ENCODE data around the gene ZNF423.

ZNF423 gene

GRCh38 chr16:49605536-49606254, 250.2 kb downstream of the ZNF423 start:
- Histone ChIP-seq H3K36me3 (ENCODE audit: control insufficient read depth, insufficient read depth, low read length) (no peaks in the 10 kb centered on the region), H3K4me3 (ENCODE audit: insufficient read depth, low read depth, low read length) (no peak overlapping the region), H3K27me3 (ENCODE audit: control insufficient read depth, insufficient read depth, low read length, poor library complexity, severe bottlenecking) (no peaks in the 10 kb centered on the region), H3K9me3 (ENCODE audit: control insufficient read depth, low read length) (no peaks in the 10 kb centered on the region), H3K27ac (ENCODE audit: insufficient read depth, low read depth, low read length, poor library complexity, severe bottlenecking) (no peak overlapping the region), H3K4me1 (ENCODE audit: control insufficient read depth, insufficient read depth, low read length) (peaks cover 34% of the 10 kb centered on the region)
- WGBS, 2 experiments = 84 to 86% methylated on average over 14 of the region's 14 CpGs

GRCh38 chr16:49604602-49605001, 251.3 kb downstream of the ZNF423 start:
- no peaks in the 10 kb centered on the region for H3K27me3 ChIP-seq (ENCODE audit: control insufficient read depth, insufficient read depth, low read length, poor library complexity, severe bottlenecking)
- peaks cover 34% of the 10 kb centered on the region for H3K4me1 ChIP-seq (ENCODE audit: control insufficient read depth, insufficient read depth, low read length)
- no peaks in the 10 kb centered on the region for H3K36me3 ChIP-seq (ENCODE audit: control insufficient read depth, insufficient read depth, low read length)
- no peaks in the 10 kb centered on the region for H3K9me3 ChIP-seq (ENCODE audit: control insufficient read depth, low read length)
- WGBS, 2 experiments = 95 to 96% methylated on average over 4 of the region's 4 CpGs
- no peak overlapping the region for H3K4me3 ChIP-seq (ENCODE audit: insufficient read depth, low read depth, low read length)
- no peak overlapping the region for H3K27ac ChIP-seq (ENCODE audit: insufficient read depth, low read depth, low read length, poor library complexity, severe bottlenecking)

GRCh38 chr16:49603956-49604355, 252.0 kb downstream of the ZNF423 start:
- no peaks in the 10 kb centered on the region for H3K9me3 ChIP-seq (ENCODE audit: control insufficient read depth, low read length)
- H3K27ac ChIP-seq (ENCODE audit: insufficient read depth, low read depth, low read length, poor library complexity, severe bottlenecking) = no peak overlapping the region
- H3K27me3 ChIP-seq (ENCODE audit: control insufficient read depth, insufficient read depth, low read length, poor library complexity, severe bottlenecking) = no peaks in the 10 kb centered on the region
- H3K4me3 ChIP-seq (ENCODE audit: insufficient read depth, low read depth, low read length) = no peak overlapping the region
- 93 to 95% methylated on average over 9 of the region's 9 CpGs for WGBS, 2 experiments
- H3K36me3 ChIP-seq (ENCODE audit: control insufficient read depth, insufficient read depth, low read length) = no peaks in the 10 kb centered on the region
- H3K4me1 ChIP-seq (ENCODE audit: control insufficient read depth, insufficient read depth, low read length) = peaks cover 30% of the 10 kb centered on the region

- Histone ChIP-seq H3K27me3 (ENCODE audit: control insufficient read depth, insufficient read depth, low read length, poor library complexity, severe bottlenecking) (no peaks in the 10 kb centered on the region), H3K4me3 (ENCODE audit: insufficient read depth, low read depth, low read length) (no peak overlapping the region), H3K27ac (ENCODE audit: insufficient read depth, low read depth, low read length, poor library complexity, severe bottlenecking) (no peak overlapping the region), H3K4me1 (ENCODE audit: control insufficient read depth, insufficient read depth, low read length) (peaks cover 30% of the 10 kb centered on the region), H3K9me3 (ENCODE audit: control insufficient read depth, low read length) (no peaks in the 10 kb centered on the region), H3K36me3 (ENCODE audit: control insufficient read depth, insufficient read depth, low read length) (no peaks in the 10 kb centered on the region)
- 96 to 98% methylated on average over 9 of the region's 9 CpGs for WGBS, 2 experiments
Observed at GRCh38 chr16:49602976-49603310, 253.0 kb downstream of the ZNF423 start.

- Histone ChIP-seq H3K36me3 (ENCODE audit: control insufficient read depth, insufficient read depth, low read length) (no peaks in the 10 kb centered on the region), H3K27me3 (ENCODE audit: control insufficient read depth, insufficient read depth, low read length, poor library complexity, severe bottlenecking) (no peaks in the 10 kb centered on the region), H3K27ac (ENCODE audit: insufficient read depth, low read depth, low read length, poor library complexity, severe bottlenecking) (no peak overlapping the region), H3K4me1 (ENCODE audit: control insufficient read depth, insufficient read depth, low read length) (peaks cover 26% of the 10 kb centered on the region), H3K4me3 (ENCODE audit: insufficient read depth, low read depth, low read length) (no peak overlapping the region), H3K9me3 (ENCODE audit: control insufficient read depth, low read length) (no peaks in the 10 kb centered on the region)
- WGBS, 2 experiments = 84 to 86% methylated on average over 22 of the region's 22 CpGs
Observed at GRCh38 chr16:49602201-49602975, 253.5 kb downstream of the ZNF423 start.

- H3K4me1 ChIP-seq (ENCODE audit: control insufficient read depth, insufficient read depth, low read length) = peaks cover 32% of the 10 kb centered on the region
- no peaks in the 10 kb centered on the region for H3K9me3 ChIP-seq (ENCODE audit: control insufficient read depth, low read length)
- no peak overlapping the region for H3K4me3 ChIP-seq (ENCODE audit: insufficient read depth, low read depth, low read length)
- no peaks in the 10 kb centered on the region for H3K36me3 ChIP-seq (ENCODE audit: control insufficient read depth, insufficient read depth, low read length)
- no peaks in the 10 kb centered on the region for H3K27me3 ChIP-seq (ENCODE audit: control insufficient read depth, insufficient read depth, low read length, poor library complexity, severe bottlenecking)
- whole genome bisulfite sequencing, 2 experiments = 92 to 95% methylated on average over 6 of the region's 6 CpGs
- H3K27ac ChIP-seq (ENCODE audit: insufficient read depth, low read depth, low read length, poor library complexity, severe bottlenecking) = no peak overlapping the region
Observed at GRCh38 chr16:49601576-49601975, 254.3 kb downstream of the ZNF423 start.

- 88 to 90% methylated on average over 8 of the region's 8 CpGs for WGBS, 2 experiments
- H3K27me3 ChIP-seq (ENCODE audit: control insufficient read depth, insufficient read depth, low read length, poor library complexity, severe bottlenecking) = no peaks in the 10 kb centered on the region
- peaks cover 32% of the 10 kb centered on the region for H3K4me1 ChIP-seq (ENCODE audit: control insufficient read depth, insufficient read depth, low read length)
- no peaks in the 10 kb centered on the region for H3K9me3 ChIP-seq (ENCODE audit: control insufficient read depth, low read length)
- H3K27ac ChIP-seq (ENCODE audit: insufficient read depth, low read depth, low read length, poor library complexity, severe bottlenecking) = no peak overlapping the region
- no peaks in the 10 kb centered on the region for H3K36me3 ChIP-seq (ENCODE audit: control insufficient read depth, insufficient read depth, low read length)
- no peak overlapping the region for H3K4me3 ChIP-seq (ENCODE audit: insufficient read depth, low read depth, low read length)
Observed at GRCh38 chr16:49600976-49601375, 254.9 kb downstream of the ZNF423 start.

GRCh38 chr16:49600536-49600935, 255.4 kb downstream of the ZNF423 start:
- Histone ChIP-seq H3K36me3 (ENCODE audit: control insufficient read depth, insufficient read depth, low read length) (no peaks in the 10 kb centered on the region), H3K4me1 (ENCODE audit: control insufficient read depth, insufficient read depth, low read length) (peaks cover 31% of the 10 kb centered on the region), H3K27ac (ENCODE audit: insufficient read depth, low read depth, low read length, poor library complexity, severe bottlenecking) (no peak overlapping the region), H3K27me3 (ENCODE audit: control insufficient read depth, insufficient read depth, low read length, poor library complexity, severe bottlenecking) (no peaks in the 10 kb centered on the region), H3K9me3 (ENCODE audit: control insufficient read depth, low read length) (no peaks in the 10 kb centered on the region), H3K4me3 (ENCODE audit: insufficient read depth, low read depth, low read length) (no peak overlapping the region)
- WGBS, 2 experiments = 85 to 86% methylated on average over 23 of the region's 23 CpGs

- Histone ChIP-seq H3K4me1 (ENCODE audit: control insufficient read depth, insufficient read depth, low read length) (peaks cover 34% of the 10 kb centered on the region), H3K36me3 (ENCODE audit: control insufficient read depth, insufficient read depth, low read length) (no peaks in the 10 kb centered on the region), H3K27ac (ENCODE audit: insufficient read depth, low read depth, low read length, poor library complexity, severe bottlenecking) (no peak overlapping the region), H3K27me3 (ENCODE audit: control insufficient read depth, insufficient read depth, low read length, poor library complexity, severe bottlenecking) (no peaks in the 10 kb centered on the region), H3K4me3 (ENCODE audit: insufficient read depth, low read depth, low read length) (no peak overlapping the region), H3K9me3 (ENCODE audit: control insufficient read depth, low read length) (no peaks in the 10 kb centered on the region)
- WGBS, 2 experiments = 89 to 90% methylated on average over 8 of the region's 8 CpGs
Observed at GRCh38 chr16:49599704-49600103, 256.2 kb downstream of the ZNF423 start.

- no peak overlapping the region for H3K4me3 ChIP-seq (ENCODE audit: insufficient read depth, low read depth, low read length)
- H3K27ac ChIP-seq (ENCODE audit: insufficient read depth, low read depth, low read length, poor library complexity, severe bottlenecking) = no peak overlapping the region
- H3K27me3 ChIP-seq (ENCODE audit: control insufficient read depth, insufficient read depth, low read length, poor library complexity, severe bottlenecking) = no peaks in the 10 kb centered on the region
- no peaks in the 10 kb centered on the region for H3K36me3 ChIP-seq (ENCODE audit: control insufficient read depth, insufficient read depth, low read length)
- peaks cover 39% of the 10 kb centered on the region for H3K4me1 ChIP-seq (ENCODE audit: control insufficient read depth, insufficient read depth, low read length)
- no peaks in the 10 kb centered on the region for H3K9me3 ChIP-seq (ENCODE audit: control insufficient read depth, low read length)
- WGBS, 2 experiments = 89 to 97% methylated on average over 2 of the region's 2 CpGs
Observed at GRCh38 chr16:49599281-49599680, 256.6 kb downstream of the ZNF423 start.

All from ectodermal cell (in vitro differentiated cells).